IMR-90 (cell line): ENCODE results near the gene UBASH3B. TPM values are rescaled to one million over a fixed set of nuclear protein-coding genes. Genes with fewer than 3 reads are reported as not detected.

ENCODE experiments used
- ATAC-seq: fragments of 200-7000 bp; cut with Tn5 transposase; 2 replicates; pipeline ENCODE4 v1.9.1; 2020; ENCODE audit warnings: low read depth, mild to moderate bottlenecking, moderate library complexity
- BruUV-seq: library from RNA; stranded (reverse); fragments of 400-500 nt; replicated peaks from 2 replicates; lab custom pipeline; 2021; lab: Mats Ljungman, UMichigan
- CTCF ChIA-PET: fragments of 300-600 bp; formaldehyde crosslinking; extraction: SDS; loops from one replicate; lab custom pipeline; 2021; ENCODE audit warnings: antibody characterized with exemption; lab: Yijun Ruan, JAX
- POLR2A ChIA-PET: fragments of 300-600 bp; sonication (Branson Sonifier 250); formaldehyde crosslinking; loops from one replicate; lab custom pipeline; 2022; ENCODE audit warnings: antibody characterized with exemption; ENCODE audit not compliant: unreplicated experiment; lab: Charles Lee
- DNase-seq: peaks from one replicate; pipeline ENCODE4 v3.0.0; 2013
- H2AFZ ChIP-seq: replicated peaks from 2 replicates; pipeline ENCODE3; 2013; ENCODE audit warnings: low read length, mild to moderate bottlenecking; ENCODE audit not compliant: poor library complexity
- H2AK5ac ChIP-seq: 2 replicates; pipeline ENCODE4 v1.6.1; 2013; ENCODE audit warnings: low read depth, low read length, inconsistent platforms
- H2AK9ac ChIP-seq: replicated peaks from 2 replicates; pipeline ENCODE3; 2013; ENCODE audit warnings: mild to moderate bottlenecking, low read depth, low read length, moderate library complexity; ENCODE audit not compliant: poor library complexity
- H2BK120ac ChIP-seq: 2 replicates; pipeline ENCODE4 v1.6.1; 2013; ENCODE audit warnings: low read depth, low read length, inconsistent platforms
- H2BK15ac ChIP-seq: 3 replicates; pipeline ENCODE4 v1.6.1; 2013; ENCODE audit warnings: low read depth, low read length, inconsistent platforms
- H2BK20ac ChIP-seq: 2 replicates; pipeline ENCODE4 v1.6.1; 2013; ENCODE audit warnings: low read depth, mild to moderate bottlenecking, inconsistent platforms, low read length, moderate library complexity
- H2BK5ac ChIP-seq: 2 replicates; pipeline ENCODE4 v1.6.1; 2013; ENCODE audit warnings: mild to moderate bottlenecking, low read depth, low read length, inconsistent platforms; ENCODE audit not compliant: poor library complexity, severe bottlenecking
- H3K14ac ChIP-seq: replicated peaks from 2 replicates; pipeline ENCODE4 v1.6.1; 2013; ENCODE audit warnings: low read depth, low read length, inconsistent platforms
- H3K18ac ChIP-seq: 2 replicates; pipeline ENCODE4 v1.6.1; 2013; ENCODE audit warnings: low read depth, low read length, control low read depth
- H3K23ac ChIP-seq: 2 replicates; pipeline ENCODE4 v1.6.1; 2013; ENCODE audit warnings: low read depth, low read length, inconsistent platforms
- H3K27ac ChIP-seq: 2 replicates; pipeline ENCODE4 v1.5.1; 2013; ENCODE audit warnings: mild to moderate bottlenecking, control low read depth, low read length; ENCODE audit not compliant: insufficient read depth
- H3K27me3 ChIP-seq: 2 replicates; pipeline ENCODE4 v1.6.1; 2013; ENCODE audit warnings: low read length; ENCODE audit not compliant: control insufficient read depth, insufficient read depth
- H3K36me3 ChIP-seq: 2 replicates; pipeline ENCODE4 v1.6.1; 2013; ENCODE audit warnings: low read length, mixed read lengths; ENCODE audit not compliant: control insufficient read depth, insufficient read depth
- H3K4ac ChIP-seq: 2 replicates; pipeline ENCODE4 v1.6.1; 2013; ENCODE audit warnings: low read depth, low read length, inconsistent platforms
- H3K4me1 ChIP-seq: 2 replicates; pipeline ENCODE4 v1.6.1; 2013; ENCODE audit warnings: low read length, mixed read lengths; ENCODE audit not compliant: control insufficient read depth, insufficient read depth
- H3K4me2 ChIP-seq: 2 replicates; pipeline ENCODE4 v1.6.1; 2013; ENCODE audit warnings: low read depth, mild to moderate bottlenecking, control low read depth, low read length, moderate library complexity
- H3K4me3 ChIP-seq: 2 replicates; pipeline ENCODE4 v1.5.1; 2013; ENCODE audit warnings: low read depth, mild to moderate bottlenecking, control low read depth, low read length, moderate library complexity; ENCODE audit not compliant: insufficient read depth
- H3K56ac ChIP-seq: 2 replicates; pipeline ENCODE4 v1.6.1; 2013; ENCODE audit warnings: low read length, inconsistent platforms; ENCODE audit not compliant: insufficient read depth; ENCODE audit errors: extremely low read depth
- H3K79me1 ChIP-seq, 2 experiments: 2 replicates each; pipeline ENCODE4 v1.6.1; 2013; ENCODE audit warnings: low read length in 2 of 2, inconsistent platforms in 1 of 2, low read depth in 1 of 2
- H3K9ac ChIP-seq: 2 replicates; pipeline ENCODE4 v1.6.1; 2013; ENCODE audit warnings: low read depth, low read length, control low read depth
- H3K9me1 ChIP-seq: 2 replicates; pipeline ENCODE4 v1.6.1; 2013; ENCODE audit warnings: low read length, inconsistent platforms; ENCODE audit not compliant: insufficient read depth
- H3K9me3 ChIP-seq: 2 replicates; pipeline ENCODE4 v1.6.1; 2013; ENCODE audit warnings: low read length; ENCODE audit not compliant: control insufficient read depth, insufficient read depth
- H4K20me1 ChIP-seq: 2 replicates; pipeline ENCODE4 v1.6.1; 2013; ENCODE audit warnings: low read length, inconsistent platforms; ENCODE audit not compliant: insufficient read depth
- H4K5ac ChIP-seq: 2 replicates; pipeline ENCODE4 v1.6.1; 2013; ENCODE audit warnings: mild to moderate bottlenecking, low read depth, low read length, control low read depth
- H4K8ac ChIP-seq, 2 experiments: 2 replicates each; pipeline ENCODE4 v1.6.1; 2013; ENCODE audit warnings: low read depth in 2 of 2, low read length in 2 of 2, control low read depth in 1 of 2, inconsistent platforms in 1 of 2
- H4K91ac ChIP-seq: 2 replicates; pipeline ENCODE4 v1.6.1; 2013; ENCODE audit warnings: low read depth, low read length, inconsistent platforms; ENCODE audit not compliant: insufficient read depth
- BHLHE40 ChIP-seq: fragments of 150-350 bp; IDR thresholded peaks from 2 replicates; pipeline ENCODE4 v1.6.1; 2016; ENCODE audit warnings: mild to moderate bottlenecking, low read depth, low read length
- CEBPB ChIP-seq: IDR thresholded peaks from 2 replicates; pipeline ENCODE4 v1.6.1; 2012; ENCODE audit warnings: low read depth, low read length, improper control_type of control experiment
- FOS ChIP-seq: fragments of 150-350 bp; IDR thresholded peaks from 2 replicates; pipeline ENCODE4 v1.6.1; 2016; ENCODE audit warnings: low read depth, low read length
- MAFK ChIP-seq: IDR thresholded peaks from 2 replicates; pipeline ENCODE4 v1.6.1; 2012; ENCODE audit warnings: low read depth, low read length, improper control_type of control experiment
- NFE2L2 ChIP-seq: fragments of 150-350 bp; IDR thresholded peaks from 2 replicates; pipeline ENCODE4 v1.6.1; 2016; ENCODE audit warnings: low read depth, mild to moderate bottlenecking, low read length
- USF2 ChIP-seq: fragments of 150-350 bp; IDR thresholded peaks from 2 replicates; pipeline ENCODE4 v1.6.1; 2017; ENCODE audit warnings: mild to moderate bottlenecking, antibody characterized with exemption, low read length, low read depth
- WGBS, 2 experiments: methylation state at CpG; one replicate each; pipeline versions ENCODE4 v1.1.5 to v1.1.7; 2013; ENCODE audit warnings: missing lambda C conversion rate in 2 of 2; ENCODE audit not compliant: insufficient read length in 1 of 2; ENCODE audit errors: extremely low coverage in 2 of 2; 5-methylcytosine and 5-hydroxymethylcytosine counted together
- dilution Hi-C: fragments of 300-500 bp; cut with HindIII; formaldehyde crosslinking; loops from one replicate; pipeline ENCODE4 v1.14.3; 2018; ENCODE audit warnings: low sequenced_read_pairs; ENCODE audit not compliant: unreplicated experiment
- in situ Hi-C: fragments of 300-500 bp; cut with MboI; formaldehyde crosslinking; loops from 3 replicates; pipeline ENCODE4 v1.14.3; 2019; ENCODE audit warnings: low sequenced_read_pairs, inconsistent platforms, mixed read lengths
- intact Hi-C: fragments of 100-400 bp; cut with micrococcal nuclease; formaldehyde crosslinking; loops from 2 replicates; pipeline ENCODE4 v1.10.0; 2022
- polyA plus RNA-seq, 3 experiments: library from polyadenylated mRNA; depleted of rRNA; stranded (reverse); fragments of >200 nt; gene quantifications; 2 replicates each; pipeline ENCODE4 v1.2.3, GENCODE V29; 2012; ENCODE audit warnings: low replicate concordance in 1 of 3
- total RNA-seq: library from RNA; depleted of rRNA; stranded (reverse); fragments of >200 nt; gene quantifications from 2 replicates; pipeline ENCODE4 v1.2.3, GENCODE V29; 2012

The UBASH3B gene
- total and polyA plus RNA-seq, 2 of the 4 experiments (the other 2 are of a cell fraction), result 27.2 to 48.0 TPM

- Histone ChIP-seq H3K9ac (peak overlapping the region; percentile 51; the same call in 1 of the 2 replicates), H2AK5ac (peak overlapping the region; percentile 10), H3K4me3 (no peak overlapping the region), H2BK120ac (peak overlapping the region; percentile 100), H3K27me3 (no peaks in the 10 kb centered on the region), H4K5ac (peak overlapping the region; percentile 77; the same call in 1 of the 2 replicates), H2BK20ac (peak overlapping the region; percentile 94), H3K79me1 (peaks cover 36 to 74% of the 10 kb centered on the region in 2 experiments), H3K4me1 (peaks cover 31% of the 10 kb centered on the region), H3K27ac (peak overlapping the region; percentile 88), H3K18ac (peak overlapping the region; percentile 95), H2BK15ac (peak overlapping the region; percentile 51; the same call in 2 of the 3 replicates), H3K9me1 (peaks cover 33% of the 10 kb centered on the region), H4K20me1 (peaks cover 4% of the 10 kb centered on the region; the same call in 1 of the 2 replicates), H3K14ac (peak overlapping the region; percentile 81), H3K23ac (peak overlapping the region; percentile 34), H3K4me2 (peak overlapping the region; percentile 82), H3K56ac (peak overlapping the region; percentile 90), H3K9me3 (no peaks in the 10 kb centered on the region), H3K4ac (peak overlapping the region; percentile 82), H2BK5ac (peak overlapping the region; percentile 99), H2AFZ (no peak overlapping the region), H3K36me3 (no peaks in the 10 kb centered on the region), H4K8ac (peak overlapping the region; percentile 73 to 96), H4K91ac (peak overlapping the region; percentile 99), H2AK9ac (no peak overlapping the region)
- TF ChIP-seq MAFK, result no peak
- TF ChIP-seq BHLHE40, result no peak
- no peak for TF ChIP-seq NFE2L2
- peak; percentile 36; the same call in 1 of the 2 replicates for TF ChIP-seq FOS
- peak; percentile 92 for TF ChIP-seq CEBPB
- TF ChIP-seq USF2, result no peak
- intact Hi-C loops, result loop anchor here (5.0 kb wide), 1 partner anchor 76 kb away; no protein-coding TSS in a partner anchor
- in situ Hi-C loops, result no loop called here
- CTCF ChIA-PET, result interaction anchor here (0.6 to 1.9 kb wide), 3 partner anchors 10 to 347 kb away, joined by 3 to 5 read pairs (median 3); no protein-coding TSS in a partner anchor
- BruUV-seq, result no TSS peak
- DNase-seq, result peak; percentile 87
- POLR2A ChIA-PET, result interaction anchor here (0.9 kb wide), 1 partner anchor 12 kb away, joined by 8 read pairs; no protein-coding TSS in a partner anchor
- WGBS, 2 experiments, result no CpG with 5 or more reads among the region's 3 CpGs
- dilution Hi-C loops, result no loop called here
- ATAC-seq, result peak; percentile 67
Observed at GRCh38 chr11:122706291-122707088, 51.0 kb downstream of the UBASH3B start.
